Measurements from ENCODE around the gene ANXA10. TPM values are rescaled to one million over a fixed set of nuclear protein-coding genes. Genes with fewer than 3 reads are reported as not detected.

Gene ANXA10
- total and polyA plus RNA-seq, 4 donors, result not detected

GRCh38 chr4:168174308-168174707 is 82.0 kb downstream of the ANXA10 start:
- H3K9me3 ChIP-seq (ENCODE audit: control insufficient read depth, insufficient read depth, low read length), result no peaks in the 10 kb centered on the region
- H3K27me3 ChIP-seq (ENCODE audit: control insufficient read depth, insufficient read depth, low read length), result no peaks in the 10 kb centered on the region
- H3K4me3 ChIP-seq (ENCODE audit: low read depth, low read length), result no peak overlapping the region
- H3K27ac ChIP-seq (ENCODE audit: low read depth, low read length), result no peak overlapping the region
- no peak for DNase-seq (ENCODE audit: low read depth in 4 of 6, low spot score in 6 of 6)
- H3K4me1 ChIP-seq (ENCODE audit: control insufficient read depth, insufficient read depth, low read length), result no peaks in the 10 kb centered on the region
- WGBS (ENCODE audit: insufficient coverage), result 93% methylated on average over 6 of the region's 6 CpGs
- H3K36me3 ChIP-seq (ENCODE audit: control insufficient read depth, insufficient read depth, low read length), result no peaks in the 10 kb centered on the region

GRCh38 chr4:168177546-168178149 is 85.3 kb downstream of the ANXA10 start:
- no peak for DNase-seq (ENCODE audit: low read depth in 4 of 6, low spot score in 6 of 6)
- Histone ChIP-seq H3K36me3 (ENCODE audit: control insufficient read depth, insufficient read depth, low read length) (no peaks in the 10 kb centered on the region), H3K4me1 (ENCODE audit: control insufficient read depth, insufficient read depth, low read length) (no peaks in the 10 kb centered on the region), H3K27ac (ENCODE audit: low read depth, low read length) (no peak overlapping the region), H3K27me3 (ENCODE audit: control insufficient read depth, insufficient read depth, low read length) (no peaks in the 10 kb centered on the region), H3K4me3 (ENCODE audit: low read depth, low read length) (no peak overlapping the region), H3K9me3 (ENCODE audit: control insufficient read depth, insufficient read depth, low read length) (no peaks in the 10 kb centered on the region)
- 88% methylated on average over 1 of the region's 5 CpGs for WGBS (ENCODE audit: insufficient coverage)

GRCh38 chr4:168183717-168184571 is 91.6 kb downstream of the ANXA10 start:
- H3K27ac ChIP-seq (ENCODE audit: low read depth, low read length), result no peak overlapping the region
- no peaks in the 10 kb centered on the region for H3K4me1 ChIP-seq (ENCODE audit: control insufficient read depth, insufficient read depth, low read length)
- H3K4me3 ChIP-seq (ENCODE audit: low read depth, low read length), result no peak overlapping the region
- H3K36me3 ChIP-seq (ENCODE audit: control insufficient read depth, insufficient read depth, low read length), result no peaks in the 10 kb centered on the region
- DNase-seq (ENCODE audit: low read depth in 4 of 6, low spot score in 6 of 6), result peak in 5 of 6 donors; percentile 20 to 88 (median 42)
- no peaks in the 10 kb centered on the region for H3K9me3 ChIP-seq (ENCODE audit: control insufficient read depth, insufficient read depth, low read length)
- H3K27me3 ChIP-seq (ENCODE audit: control insufficient read depth, insufficient read depth, low read length), result no peaks in the 10 kb centered on the region
- WGBS (ENCODE audit: insufficient coverage), result 48% methylated on average over 3 of the region's 6 CpGs

GRCh38 chr4:168188754-168189153 is 96.4 kb downstream of the ANXA10 start:
- no peaks in the 10 kb centered on the region for H3K9me3 ChIP-seq (ENCODE audit: control insufficient read depth, insufficient read depth, low read length)
- DNase-seq (ENCODE audit: low read depth in 4 of 6, low spot score in 6 of 6), result no peak
- no peaks in the 10 kb centered on the region for H3K36me3 ChIP-seq (ENCODE audit: control insufficient read depth, insufficient read depth, low read length)
- no peaks in the 10 kb centered on the region for H3K4me1 ChIP-seq (ENCODE audit: control insufficient read depth, insufficient read depth, low read length)
- H3K4me3 ChIP-seq (ENCODE audit: low read depth, low read length), result no peak overlapping the region
- no peaks in the 10 kb centered on the region for H3K27me3 ChIP-seq (ENCODE audit: control insufficient read depth, insufficient read depth, low read length)
- no peak overlapping the region for H3K27ac ChIP-seq (ENCODE audit: low read depth, low read length)
- WGBS (ENCODE audit: insufficient coverage), result no CpG with 5 or more reads among the region's 1 CpG

GRCh38 chr4:168197926-168198325 is 105.6 kb downstream of the ANXA10 start:
- Histone ChIP-seq H3K4me1 (ENCODE audit: control insufficient read depth, insufficient read depth, low read length) (no peaks in the 10 kb centered on the region), H3K27me3 (ENCODE audit: control insufficient read depth, insufficient read depth, low read length) (no peaks in the 10 kb centered on the region), H3K36me3 (ENCODE audit: control insufficient read depth, insufficient read depth, low read length) (no peaks in the 10 kb centered on the region), H3K9me3 (ENCODE audit: control insufficient read depth, insufficient read depth, low read length) (no peaks in the 10 kb centered on the region), H3K27ac (ENCODE audit: low read depth, low read length) (no peak overlapping the region), H3K4me3 (ENCODE audit: low read depth, low read length) (no peak overlapping the region)
- DNase-seq (ENCODE audit: low read depth in 4 of 6, low spot score in 6 of 6), result no peak

GRCh38 chr4:168199260-168199957 is 107.1 kb downstream of the ANXA10 start:
- WGBS (ENCODE audit: insufficient coverage), result 50% methylated on average over 1 of the region's 4 CpGs
- no peak overlapping the region for H3K27ac ChIP-seq (ENCODE audit: low read depth, low read length)
- no peak for DNase-seq (ENCODE audit: low read depth in 4 of 6, low spot score in 6 of 6)

GRCh38 chr4:168200685-168201084 is 108.3 kb downstream of the ANXA10 start:
- no peaks in the 10 kb centered on the region for H3K27me3 ChIP-seq (ENCODE audit: control insufficient read depth, insufficient read depth, low read length)
- no peak overlapping the region for H3K4me3 ChIP-seq (ENCODE audit: low read depth, low read length)
- no peak for DNase-seq (ENCODE audit: low read depth in 4 of 6, low spot score in 6 of 6)
- peaks cover 6% of the 10 kb centered on the region for H3K9me3 ChIP-seq (ENCODE audit: control insufficient read depth, insufficient read depth, low read length)
- no peaks in the 10 kb centered on the region for H3K36me3 ChIP-seq (ENCODE audit: control insufficient read depth, insufficient read depth, low read length)
- no peaks in the 10 kb centered on the region for H3K4me1 ChIP-seq (ENCODE audit: control insufficient read depth, insufficient read depth, low read length)
- no CpG with 5 or more reads among the region's 3 CpGs for WGBS (ENCODE audit: insufficient coverage)
- no peak overlapping the region for H3K27ac ChIP-seq (ENCODE audit: low read depth, low read length)

More at GRCh38 chr4:168199260-168199957, 107.1 kb downstream of the ANXA10 start:
- H3K4me3 ChIP-seq (ENCODE audit: low read depth, low read length), result no peak overlapping the region
- no peaks in the 10 kb centered on the region for H3K36me3 ChIP-seq (ENCODE audit: control insufficient read depth, insufficient read depth, low read length)
- H3K27me3 ChIP-seq (ENCODE audit: control insufficient read depth, insufficient read depth, low read length), result no peaks in the 10 kb centered on the region
- no peaks in the 10 kb centered on the region for H3K4me1 ChIP-seq (ENCODE audit: control insufficient read depth, insufficient read depth, low read length)
- peaks cover 6% of the 10 kb centered on the region for H3K9me3 ChIP-seq (ENCODE audit: control insufficient read depth, insufficient read depth, low read length)

GRCh38 chr4:168203233-168203911 is 111.0 kb downstream of the ANXA10 start:
- DNase-seq (ENCODE audit: low read depth in 4 of 6, low spot score in 6 of 6), result no peak
- H3K27me3 ChIP-seq (ENCODE audit: control insufficient read depth, insufficient read depth, low read length), result no peaks in the 10 kb centered on the region
- 88% methylated on average over 4 of the region's 4 CpGs for WGBS (ENCODE audit: insufficient coverage)
- no peak overlapping the region for H3K4me3 ChIP-seq (ENCODE audit: low read depth, low read length)
- H3K4me1 ChIP-seq (ENCODE audit: control insufficient read depth, insufficient read depth, low read length), result no peaks in the 10 kb centered on the region
- H3K27ac ChIP-seq (ENCODE audit: low read depth, low read length), result no peak overlapping the region
- no peaks in the 10 kb centered on the region for H3K36me3 ChIP-seq (ENCODE audit: control insufficient read depth, insufficient read depth, low read length)
- peaks cover 6% of the 10 kb centered on the region for H3K9me3 ChIP-seq (ENCODE audit: control insufficient read depth, insufficient read depth, low read length)

GRCh38 chr4:168208957-168209614 is 116.7 kb downstream of the ANXA10 start:
- no peak for DNase-seq (ENCODE audit: low read depth in 4 of 6, low spot score in 6 of 6)
- Histone ChIP-seq H3K9me3 (ENCODE audit: control insufficient read depth, insufficient read depth, low read length) (no peaks in the 10 kb centered on the region), H3K27ac (ENCODE audit: low read depth, low read length) (no peak overlapping the region), H3K27me3 (ENCODE audit: control insufficient read depth, insufficient read depth, low read length) (no peaks in the 10 kb centered on the region), H3K4me3 (ENCODE audit: low read depth, low read length) (no peak overlapping the region), H3K36me3 (ENCODE audit: control insufficient read depth, insufficient read depth, low read length) (no peaks in the 10 kb centered on the region), H3K4me1 (ENCODE audit: control insufficient read depth, insufficient read depth, low read length) (no peaks in the 10 kb centered on the region)
- no CpG with 5 or more reads among the region's 3 CpGs for WGBS (ENCODE audit: insufficient coverage)
